GM21367 (cell line): Measurements from ENCODE around the gene SCYGR4.
"Not testable (repeated sequence)": the region's sequence is repeated elsewhere in the genome, so short reads cannot be mapped to it uniquely, and the experiment has no call there.

Experiments
- ATAC-seq: cut with Tn5 transposase; IDR thresholded peaks from one replicate; pipeline ENCODE4 v1.9.1; 2021; ENCODE audit not compliant: unreplicated experiment

Gene SCYGR4

DNA sequence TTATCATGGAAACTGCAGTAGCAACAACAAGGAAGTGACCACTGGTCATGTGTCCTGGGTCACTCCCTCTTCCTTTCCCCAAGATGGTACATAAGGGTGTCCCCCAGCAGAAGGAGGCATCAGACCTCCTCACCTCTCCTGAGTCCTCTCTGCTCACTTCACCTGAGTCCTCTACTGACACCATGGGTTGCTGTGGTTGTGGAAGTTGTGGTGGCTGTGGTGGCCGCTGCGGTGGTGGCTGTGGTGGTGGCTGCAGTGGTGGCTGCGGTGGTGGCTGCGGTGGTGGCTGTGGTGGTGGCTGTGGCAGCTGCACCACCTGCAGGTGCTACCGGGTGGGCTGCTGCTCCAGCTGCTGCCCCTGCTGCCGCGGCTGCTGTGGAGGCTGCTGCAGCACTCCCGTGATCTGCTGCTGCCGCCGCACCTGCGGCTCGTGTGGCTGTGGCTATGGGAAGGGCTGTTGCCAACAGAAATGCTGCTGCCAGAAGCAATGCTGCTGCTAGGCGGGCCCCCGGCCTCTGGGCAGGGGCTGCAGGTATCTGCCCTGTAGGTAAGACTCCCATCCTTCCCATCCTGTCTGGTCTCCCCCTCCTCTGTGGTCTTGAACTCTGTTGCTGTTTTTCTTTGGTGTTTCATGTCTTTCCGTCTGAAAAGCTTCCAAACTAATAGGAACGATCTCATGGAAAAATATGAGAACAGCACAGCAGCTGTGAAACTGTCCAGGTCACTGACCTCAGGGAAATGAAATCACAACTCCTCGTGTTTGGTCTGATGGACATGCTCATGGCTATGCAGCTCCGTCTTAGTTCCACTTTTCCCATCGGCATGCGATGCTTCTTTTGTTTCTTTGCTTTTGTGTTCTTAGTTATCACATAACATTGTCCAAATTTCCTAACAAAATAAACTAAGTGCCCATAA lies at the start of gene SCYGR4:
Gene SCYGR4 (plus strand): TSS at position 183 of the 915 bp plus-strand sequence. CDS start 0 bp downstream, at position 183.
- no peak for ATAC-seq

DNA sequence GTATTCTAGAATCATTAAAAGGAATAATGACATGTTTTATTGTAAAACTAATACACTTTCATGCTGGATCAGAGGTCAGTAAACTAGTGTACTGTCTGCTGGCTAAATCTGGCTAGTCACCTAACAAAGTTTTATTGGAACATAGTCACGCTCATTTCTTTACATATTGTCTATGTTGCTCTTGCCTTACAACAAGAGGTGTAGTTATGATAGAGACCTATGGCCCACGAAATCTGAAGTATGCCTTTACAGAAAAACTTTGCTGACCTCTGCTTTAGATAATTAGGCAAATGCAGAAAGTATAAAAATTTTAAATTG lies 48.5 kb upstream of the SCYGR4 start:
- ATAC-seq = no peak

- no peak for ATAC-seq
Observed at GRCh38 chr2:227570615-227571014, 46.7 kb upstream of the SCYGR4 start.

- ATAC-seq = no peak
Observed at GRCh38 chr2:227576110-227576509, 41.2 kb upstream of the SCYGR4 start.

- no peak for ATAC-seq
Observed at GRCh38 chr2:227576812-227577211, 40.5 kb upstream of the SCYGR4 start.

- ATAC-seq = no peak
Observed at GRCh38 chr2:227577555-227577954, 39.7 kb upstream of the SCYGR4 start.

- ATAC-seq = no peak
Observed at GRCh38 chr2:227578642-227579041, 38.7 kb upstream of the SCYGR4 start.

- ATAC-seq = no peak
Observed at GRCh38 chr2:227579791-227580190, 37.5 kb upstream of the SCYGR4 start.

GRCh38 chr2:227582369-227582768 lies 34.9 kb upstream of the SCYGR4 start:
- ATAC-seq = no peak

DNA sequence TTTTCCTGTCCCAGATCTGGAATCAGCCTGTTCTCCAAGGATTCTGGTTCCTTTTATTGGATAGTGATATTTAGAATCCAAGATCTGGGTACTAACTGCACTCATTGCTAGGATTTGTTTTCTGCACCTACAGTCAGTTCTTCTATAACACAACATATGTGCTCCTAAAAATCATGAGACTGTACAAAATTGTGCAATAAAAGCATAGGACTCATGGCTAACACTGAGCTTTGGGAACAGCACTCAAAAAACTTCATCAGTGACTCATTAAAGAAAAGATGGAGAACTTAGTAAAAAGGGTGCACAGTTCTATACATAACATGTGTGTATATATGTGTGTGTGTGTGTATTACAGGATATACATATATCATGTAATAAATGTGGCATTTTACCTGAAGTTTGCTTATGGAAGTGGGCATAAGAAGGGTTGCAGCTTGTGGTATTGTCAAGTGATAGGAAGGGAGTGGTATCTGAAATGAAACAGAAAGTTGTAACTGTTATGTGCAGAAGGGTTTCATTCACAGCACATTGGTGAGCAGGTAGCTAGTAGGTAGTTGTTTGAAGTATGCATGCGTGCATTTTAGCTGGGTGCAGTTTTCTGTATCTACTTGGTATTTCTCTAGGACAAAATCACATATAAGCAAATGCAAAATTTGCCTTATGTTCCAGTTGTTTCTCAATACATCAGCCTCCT lies 24.5 kb upstream of the SCYGR4 start:
- ATAC-seq = no peak

- ATAC-seq = no peak
Observed at GRCh38 chr2:227595797-227596196, 21.5 kb upstream of the SCYGR4 start.

DNA sequence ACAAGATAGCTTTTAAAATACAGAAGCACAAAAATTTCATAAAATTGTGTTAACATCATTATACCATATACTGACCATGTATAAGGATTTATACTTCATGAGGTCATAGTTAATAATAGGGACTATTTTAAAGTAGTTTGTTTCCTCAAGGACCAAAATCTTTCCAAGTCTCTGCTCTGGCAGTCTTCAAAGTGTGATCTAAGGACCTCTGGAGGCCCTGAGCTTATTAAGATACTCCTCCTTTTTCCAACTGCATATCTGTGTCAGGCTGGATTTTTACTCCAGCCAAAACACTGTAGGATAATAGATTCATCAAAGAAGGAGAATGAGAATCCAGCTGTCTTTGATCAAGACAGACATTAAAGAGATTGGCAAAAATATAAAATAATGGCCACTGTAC lies 20.3 kb upstream of the SCYGR4 start:
- ATAC-seq = no peak

DNA sequence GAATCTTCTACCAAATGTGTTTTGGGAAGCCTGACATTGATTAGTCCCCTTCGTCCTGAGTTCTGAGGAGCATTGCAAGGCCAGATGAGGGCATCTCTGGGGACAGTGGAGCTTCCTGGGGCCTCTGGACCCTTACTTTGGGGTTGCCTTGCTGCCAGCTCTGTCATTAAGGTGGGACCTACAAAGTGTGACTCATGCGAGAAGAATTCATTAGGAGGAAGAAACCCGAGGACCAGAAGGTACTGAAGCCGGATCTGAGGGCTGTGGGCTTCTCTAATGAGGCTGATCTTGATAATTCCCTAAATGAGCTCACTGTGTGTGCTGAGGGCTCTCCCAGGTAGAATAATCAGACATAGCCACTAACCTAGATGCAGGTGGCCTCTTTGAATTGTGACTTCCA lies 19.3 kb upstream of the SCYGR4 start:
- ATAC-seq = no peak

DNA sequence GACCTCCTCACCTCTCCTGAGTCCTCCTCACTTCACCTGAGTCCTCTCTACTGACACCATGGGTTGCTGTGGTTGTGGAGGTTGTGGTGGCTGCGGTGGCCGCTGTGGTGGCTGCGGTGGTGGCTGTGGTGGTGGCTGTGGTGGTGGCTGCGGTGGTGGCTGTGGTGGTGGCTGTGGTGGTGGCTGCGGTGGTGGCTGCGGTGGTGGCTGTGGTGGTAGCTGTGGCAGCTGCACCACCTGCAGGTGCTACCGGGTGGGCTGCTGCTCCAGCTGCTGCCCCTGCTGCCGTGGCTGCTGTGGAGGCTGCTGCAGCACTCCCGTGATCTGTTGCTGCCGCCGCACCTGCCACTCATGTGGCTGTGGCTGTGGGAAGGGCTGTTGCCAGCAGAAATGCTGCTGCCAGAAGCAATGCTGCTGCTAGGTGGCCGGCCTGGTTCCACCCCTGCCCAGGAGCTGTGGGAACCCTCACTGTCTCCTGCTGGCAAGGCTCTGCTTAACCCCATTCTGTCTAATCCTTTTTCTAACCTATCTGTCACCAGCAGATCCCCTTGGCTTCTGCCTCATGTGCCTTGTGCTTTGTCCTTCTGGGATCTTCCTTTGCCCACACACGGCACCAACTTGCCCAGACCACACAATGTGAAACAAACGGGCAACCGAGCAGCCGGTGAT lies 18.3 kb upstream of the SCYGR4 start, which contains the start of gene SCYGR2:
Gene SCYGR2 (plus strand): TSS at position 59 of the 669 bp plus-strand sequence. CDS start 0 bp downstream, at position 59.
- not testable (repeated sequence) for ATAC-seq

DNA sequence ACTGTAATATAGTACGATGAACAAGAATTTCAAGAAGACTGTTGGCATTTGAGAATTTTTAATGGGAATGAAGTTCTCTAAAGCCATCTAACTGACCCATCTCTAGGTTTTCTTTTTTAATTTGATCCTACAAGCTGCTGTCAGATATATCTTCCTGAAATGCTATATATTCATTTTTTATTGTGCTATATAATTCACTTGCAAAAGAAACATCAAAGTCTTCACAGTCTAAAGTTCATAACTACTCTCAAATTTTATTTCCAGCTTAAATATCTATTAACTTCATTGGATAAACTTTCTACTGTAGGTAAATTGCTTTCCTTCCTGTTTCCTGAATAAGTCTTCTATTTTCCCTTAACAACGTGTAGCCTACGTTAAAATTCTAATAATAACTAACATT lies 14.9 kb upstream of the SCYGR4 start:
- ATAC-seq = no peak

GRCh38 chr2:227606476-227606875 lies 10.8 kb upstream of the SCYGR4 start:
- no peak for ATAC-seq

DNA sequence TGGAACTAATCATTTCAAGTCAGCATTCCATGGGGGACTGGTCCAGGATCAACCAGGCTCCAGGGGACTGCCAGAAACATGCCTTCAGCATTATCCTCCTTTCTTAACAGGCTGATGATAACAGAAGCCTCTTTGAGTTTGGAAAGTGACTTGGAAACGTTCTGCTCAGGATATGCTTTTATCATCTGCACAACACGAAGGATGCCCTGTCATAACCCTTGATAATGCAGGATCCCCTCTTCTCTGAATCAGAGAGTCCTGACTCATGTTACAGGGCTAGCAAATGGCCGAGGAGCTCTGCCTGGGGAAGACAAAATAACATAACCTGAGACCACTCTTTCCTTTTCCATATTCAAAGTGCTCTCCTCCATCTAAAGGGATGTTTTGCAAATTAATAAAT lies 9.4 kb upstream of the SCYGR4 start:
- ATAC-seq = no peak

- peak; percentile 54 for ATAC-seq
Observed at GRCh38 chr2:227608561-227609338, 8.5 kb upstream of the SCYGR4 start.

- no peak for ATAC-seq
Observed at GRCh38 chr2:227610123-227610522, 7.2 kb upstream of the SCYGR4 start.

- no peak for ATAC-seq
Observed at GRCh38 chr2:227612546-227613271, 4.6 kb upstream of the SCYGR4 start.
